Gastrocnemius medialis (tissue), 4 donors: ENCODE data around the gene PHF12. TPM values are rescaled to one million over a fixed set of nuclear protein-coding genes. Genes with fewer than 3 reads are reported as not detected.

ENCODE experiments used
- ATAC-seq, 2 donors: fragments of 150-250 bp; one replicate each; pipeline ENCODE4 v1.9.1; 2016
- DNase-seq, 2 donors: peaks; one replicate each; pipeline ENCODE4 v3.0.0-alpha.2; 2019
- H3K27ac ChIP-seq, 4 donors: fragments of 200-600 bp; sonication (generic); 1 replicate in 1 of 4; 2 replicates in 3 of 4; pipeline ENCODE4 v1.5.1; 2016 to 2018; ENCODE audit warnings: mild to moderate bottlenecking in 2 of 4, moderate library complexity in 1 of 4
- H3K27me3 ChIP-seq, 3 donors: fragments of 200-600 bp; sonication (generic) in 2 of 3; 1 replicate in 1 of 3; 2 replicates in 2 of 3; pipeline versions ENCODE4 v1.5.1 to v1.6.0; 2016 to 2019; ENCODE audit warnings: mild to moderate bottlenecking in 1 of 3, moderate library complexity in 1 of 3
- H3K36me3 ChIP-seq, 2 donors: fragments of 200-600 bp; sonication (generic) in 1 of 2; one replicate each; pipeline ENCODE4 v1.5.1; 2017 to 2018
- H3K4me1 ChIP-seq, 2 donors: fragments of 200-600 bp; sonication (generic) in 1 of 2; one replicate each; pipeline ENCODE4 v1.5.1; 2016 to 2017; ENCODE audit warnings: mild to moderate bottlenecking in 2 of 2
- H3K4me3 ChIP-seq, 4 donors: fragments of 200-600 bp; sonication (generic) in 3 of 4; 1 replicate in 1 of 4; 2 replicates in 3 of 4; pipeline ENCODE4 v1.5.1; 2016 to 2019; ENCODE audit warnings: mild to moderate bottlenecking in 2 of 4
- H3K9me3 ChIP-seq, 3 donors: fragments of 200-600 bp; sonication (generic) in 2 of 3; 1 replicate in 1 of 3; 2 replicates in 2 of 3; pipeline ENCODE4 v1.5.1; 2016 to 2019
- POLR2A ChIP-seq, 2 donors: fragments of 450-650 bp; IDR thresholded peaks; one replicate each; pipeline ENCODE4 v1.6.1; 2017; ENCODE audit warnings: antibody characterized with exemption in 2 of 2, mild to moderate bottlenecking in 2 of 2, moderate library complexity in 2 of 2
- in situ Hi-C, 4 donors: fragments of 200-750 bp; cut with MboI; loops; one replicate each; pipeline versions ENCODE4 v1.15.0 to v1.8.0; 2017; ENCODE audit warnings: low sequenced_read_pairs in 4 of 4
- intact Hi-C: fragments of 100-400 bp; cut with DNase I; formaldehyde crosslinking; loops from one replicate; pipeline ENCODE4 v1.15.1; 2023; ENCODE audit warnings: low total_unique reads
- total RNA-seq, 4 donors: library from RNA; depleted of rRNA; stranded (reverse); fragments of >200 nt; gene quantifications; one replicate each; pipeline versions ENCODE4 v1.1.0 to v1.2.3, GENCODE V29; 2016
- TF ChIP-seq, protein P1 (sequence below), 5 experiments: fragments of 450-650 bp in 3 of 5; fragments of 200-600 bp in 2 of 5; sonication (generic) in 2 of 5; IDR thresholded peaks in 4 of 5; conservative IDR thresholded peaks in 1 of 5; 1 replicate in 4 of 5; 2 replicates in 1 of 5; pipeline ENCODE4 v1.5.1; 2016 to 2019; ENCODE audit warnings: antibody characterized with exemption in 5 of 5, mild to moderate bottlenecking in 3 of 5, moderate library complexity in 3 of 5

Gene PHF12
- total RNA-seq, 4 donors from 2014 or later = 22.1 to 37.3 (median 24.2) TPM

DNA sequence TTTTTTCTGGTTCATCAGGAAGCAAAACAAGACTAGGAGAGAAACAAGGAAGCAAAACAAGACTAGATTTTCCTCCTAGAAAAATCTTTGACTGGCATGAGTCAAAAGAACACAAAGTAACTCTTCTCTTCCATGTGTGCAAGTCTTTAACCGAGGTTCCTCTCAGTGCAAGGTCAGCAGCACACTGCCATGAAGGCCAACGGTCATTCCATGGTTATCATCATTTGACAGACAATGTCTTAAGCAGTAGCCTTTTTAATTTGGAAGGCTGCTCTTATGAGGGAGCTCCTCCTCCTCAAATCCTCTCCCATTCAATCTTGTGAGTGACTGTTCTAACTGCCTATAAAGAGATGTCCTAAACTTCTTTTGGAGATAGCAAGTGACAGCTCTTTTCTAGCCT is 33.0 kb downstream of the PHF12 start:
- no peaks in the 10 kb centered on the region for H3K27me3 ChIP-seq
- no peak for TF ChIP-seq POLR2A (IDR thresholded peaks at IDR 0.05)
- TF ChIP-seq, protein P1, sequence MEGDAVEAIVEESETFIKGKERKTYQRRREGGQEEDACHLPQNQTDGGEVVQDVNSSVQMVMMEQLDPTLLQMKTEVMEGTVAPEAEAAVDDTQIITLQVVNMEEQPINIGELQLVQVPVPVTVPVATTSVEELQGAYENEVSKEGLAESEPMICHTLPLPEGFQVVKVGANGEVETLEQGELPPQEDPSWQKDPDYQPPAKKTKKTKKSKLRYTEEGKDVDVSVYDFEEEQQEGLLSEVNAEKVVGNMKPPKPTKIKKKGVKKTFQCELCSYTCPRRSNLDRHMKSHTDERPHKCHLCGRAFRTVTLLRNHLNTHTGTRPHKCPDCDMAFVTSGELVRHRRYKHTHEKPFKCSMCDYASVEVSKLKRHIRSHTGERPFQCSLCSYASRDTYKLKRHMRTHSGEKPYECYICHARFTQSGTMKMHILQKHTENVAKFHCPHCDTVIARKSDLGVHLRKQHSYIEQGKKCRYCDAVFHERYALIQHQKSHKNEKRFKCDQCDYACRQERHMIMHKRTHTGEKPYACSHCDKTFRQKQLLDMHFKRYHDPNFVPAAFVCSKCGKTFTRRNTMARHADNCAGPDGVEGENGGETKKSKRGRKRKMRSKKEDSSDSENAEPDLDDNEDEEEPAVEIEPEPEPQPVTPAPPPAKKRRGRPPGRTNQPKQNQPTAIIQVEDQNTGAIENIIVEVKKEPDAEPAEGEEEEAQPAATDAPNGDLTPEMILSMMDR (IDR thresholded peaks at IDR 0.05 in 4 of 5, conservative IDR thresholded peaks at IDR 0.05 in 1 of 5) = no peak
- no peak overlapping the region for H3K4me3 ChIP-seq
- peak overlapping the region in 3 of 4 donors; percentile 66 to 79 (median 77) for H3K27ac ChIP-seq
- peaks cover 5 to 92% of the 10 kb centered on the region in 2 donors for H3K36me3 ChIP-seq
- peaks cover 0 to 15% of the 10 kb centered on the region in 2 donors for H3K4me1 ChIP-seq
- DNase-seq (no peak), ATAC-seq (no peak)
- H3K9me3 ChIP-seq = no peaks in the 10 kb centered on the region
- intact Hi-C loops = loop anchor here (5.0 kb wide), 1 partner anchor 156 kb away; no protein-coding TSS in a partner anchor
- in situ Hi-C loops = loop anchor here in 2 of 4 donors (10.0 kb wide), 1 partner anchor 153 kb away; no protein-coding TSS in a partner anchor

DNA sequence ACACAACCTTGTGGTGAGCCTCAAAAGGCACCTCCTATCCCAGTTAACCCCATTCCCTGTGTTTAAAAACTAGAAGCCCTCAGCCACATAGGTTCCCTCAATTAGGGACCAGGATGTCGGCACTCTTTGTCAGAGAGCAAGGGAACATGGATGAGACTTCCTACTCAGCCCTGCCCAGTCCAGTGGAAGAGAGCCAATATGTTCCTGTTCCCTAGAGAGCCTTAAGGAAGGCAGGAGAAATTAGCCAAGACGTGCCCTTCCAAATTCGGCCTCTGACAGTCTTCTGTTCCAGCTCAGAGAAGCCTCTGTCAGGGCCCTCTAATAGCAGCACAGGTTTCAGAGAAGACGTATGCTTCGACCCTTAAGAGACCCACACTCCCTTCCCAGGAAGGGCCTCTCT is 33.9 kb downstream of the PHF12 start:
- peak; percentile 52 to 75 for ATAC-seq
- TF ChIP-seq POLR2A (IDR thresholded peaks at IDR 0.05) = no peak
- TF ChIP-seq, protein P1 (IDR thresholded peaks at IDR 0.05 in 4 of 5, conservative IDR thresholded peaks at IDR 0.05 in 1 of 5) = no peak
- H3K4me3 ChIP-seq = no peak overlapping the region

DNA sequence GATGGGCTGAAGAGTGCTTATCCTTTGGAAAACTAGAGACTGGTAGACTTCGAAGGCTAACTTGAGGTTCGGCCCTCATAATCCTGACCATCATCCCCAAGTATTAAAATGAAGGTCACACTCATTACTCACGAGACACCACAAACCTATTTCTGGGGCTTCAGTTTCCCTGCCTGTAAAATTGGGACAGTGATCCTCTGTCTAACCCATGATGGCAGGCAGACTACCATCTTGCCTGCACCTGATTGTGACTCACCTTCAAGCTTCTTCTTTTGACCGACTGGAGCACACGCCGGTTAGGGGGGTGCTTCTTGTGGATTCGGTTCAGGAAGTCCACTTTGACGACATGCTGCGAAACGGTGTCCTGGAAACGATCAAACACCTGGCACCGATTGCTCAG is 34.3 kb downstream of the PHF12 start:
- H3K36me3 ChIP-seq = peaks cover 5 to 92% of the 10 kb centered on the region in 2 donors
- intact Hi-C loops = loop anchor here (5.0 kb wide), 1 partner anchor 155 kb away; no protein-coding TSS in a partner anchor
- no peaks in the 10 kb centered on the region for H3K27me3 ChIP-seq
- ATAC-seq = peak; percentile 37 to 85
- H3K4me1 ChIP-seq = peaks cover 0 to 15% of the 10 kb centered on the region in 2 donors
- no peak for TF ChIP-seq POLR2A (IDR thresholded peaks at IDR 0.05)
- TF ChIP-seq, protein P1 (IDR thresholded peaks at IDR 0.05 in 4 of 5, conservative IDR thresholded peaks at IDR 0.05 in 1 of 5) = no peak
- no peaks in the 10 kb centered on the region for H3K9me3 ChIP-seq
- no peak overlapping the region for H3K4me3 ChIP-seq
- in situ Hi-C loops = loop anchor here in 2 of 4 donors (10.0 kb wide), 1 partner anchor 152 kb away; no protein-coding TSS in a partner anchor
- H3K27ac ChIP-seq = peak overlapping the region; percentile 66 to 79 (median 72)
- no peak for DNase-seq

More for the DNA sequence above, 33.9 kb downstream of the PHF12 start:
- in situ Hi-C loops = loop anchor here in 2 of 4 donors (10.0 kb wide), 1 partner anchor 153 kb away; no protein-coding TSS in a partner anchor
- H3K27me3 ChIP-seq = no peaks in the 10 kb centered on the region
- intact Hi-C loops = loop anchor here (5.0 kb wide), 1 partner anchor 155 kb away; no protein-coding TSS in a partner anchor
- peaks cover 0 to 15% of the 10 kb centered on the region in 2 donors for H3K4me1 ChIP-seq
- DNase-seq = no peak
- no peaks in the 10 kb centered on the region for H3K9me3 ChIP-seq
- H3K27ac ChIP-seq = peak overlapping the region; percentile 66 to 79 (median 72)
- peaks cover 5 to 92% of the 10 kb centered on the region in 2 donors for H3K36me3 ChIP-seq

- peak overlapping the region; percentile 66 to 79 (median 72) for H3K27ac ChIP-seq
- no peaks in the 10 kb centered on the region for H3K9me3 ChIP-seq
- no peak for TF ChIP-seq POLR2A (IDR thresholded peaks at IDR 0.05)
- TF ChIP-seq, protein P1 (IDR thresholded peaks at IDR 0.05 in 4 of 5, conservative IDR thresholded peaks at IDR 0.05 in 1 of 5) = peak; percentile 63 to 72 (median 70)
- H3K27me3 ChIP-seq = no peaks in the 10 kb centered on the region
- peaks cover 5 to 92% of the 10 kb centered on the region in 2 donors for H3K36me3 ChIP-seq
- H3K4me1 ChIP-seq = peaks cover 0 to 15% of the 10 kb centered on the region in 2 donors
- in situ Hi-C loops = loop anchor here in 2 of 4 donors (10.0 kb wide), 1 partner anchor 152 kb away; no protein-coding TSS in a partner anchor
- no peak overlapping the region for H3K4me3 ChIP-seq
- peak in 1 of 2 donors; percentile 52 for DNase-seq
- intact Hi-C loops = loop anchor here (5.0 kb wide), 1 partner anchor 154 kb away; no protein-coding TSS in a partner anchor
- peak in 1 of 2 donors; percentile 74 for ATAC-seq
Measured at GRCh38 chr17:28916302-28916934, 34.9 kb downstream of the PHF12 start.
